EH (cell line): ENCODE results near the gene KCNG1.
"Not testable (repeated sequence)": the region's sequence is repeated elsewhere in the genome, so short reads cannot be mapped to it uniquely, and the experiment has no call there.

Experiments used
- DNase-seq: peaks from one replicate; pipeline ENCODE4 v3.0.0-alpha.2; 2015; ENCODE audit warnings: low read depth

Gene KCNG1, protein sequence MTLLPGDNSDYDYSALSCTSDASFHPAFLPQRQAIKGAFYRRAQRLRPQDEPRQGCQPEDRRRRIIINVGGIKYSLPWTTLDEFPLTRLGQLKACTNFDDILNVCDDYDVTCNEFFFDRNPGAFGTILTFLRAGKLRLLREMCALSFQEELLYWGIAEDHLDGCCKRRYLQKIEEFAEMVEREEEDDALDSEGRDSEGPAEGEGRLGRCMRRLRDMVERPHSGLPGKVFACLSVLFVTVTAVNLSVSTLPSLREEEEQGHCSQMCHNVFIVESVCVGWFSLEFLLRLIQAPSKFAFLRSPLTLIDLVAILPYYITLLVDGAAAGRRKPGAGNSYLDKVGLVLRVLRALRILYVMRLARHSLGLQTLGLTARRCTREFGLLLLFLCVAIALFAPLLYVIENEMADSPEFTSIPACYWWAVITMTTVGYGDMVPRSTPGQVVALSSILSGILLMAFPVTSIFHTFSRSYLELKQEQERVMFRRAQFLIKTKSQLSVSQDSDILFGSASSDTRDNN

GRCh38 chr20:51022803-51023616, at the start of gene KCNG1:
TSS of gene KCNG1 (minus strand) at chr20:51023107. CDS start at chr20:51010338, 12,769 bp downstream.
- DNase-seq: peak; percentile 88

- DNase-seq: no peak
Observed at GRCh38 chr20:51070621-51071020, 47.7 kb upstream of the KCNG1 start.

- no peak for DNase-seq
Observed at GRCh38 chr20:51067792-51068191, 44.9 kb upstream of the KCNG1 start.

GRCh38 chr20:51065615-51066014, 42.7 kb upstream of the KCNG1 start:
- no peak for DNase-seq

DNA sequence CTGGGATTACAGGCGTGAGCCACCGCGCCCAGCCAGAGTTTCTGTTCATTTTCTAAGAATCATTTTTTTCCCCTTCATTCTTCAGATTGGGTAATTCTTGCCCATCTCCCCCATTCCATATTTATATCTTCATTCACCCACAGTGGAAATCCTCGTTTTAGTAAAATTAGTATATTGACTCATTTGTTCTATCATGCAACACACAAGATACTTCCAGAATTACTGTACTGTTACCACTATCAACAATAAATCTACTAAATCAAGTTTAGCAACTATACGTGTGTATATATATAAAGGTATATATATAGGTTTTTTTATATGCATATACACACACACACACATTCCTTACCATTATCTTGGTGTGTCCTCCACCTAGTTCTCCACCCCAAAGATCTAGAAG, 41.2 kb upstream of the KCNG1 start:
- DNase-seq: no peak

DNA sequence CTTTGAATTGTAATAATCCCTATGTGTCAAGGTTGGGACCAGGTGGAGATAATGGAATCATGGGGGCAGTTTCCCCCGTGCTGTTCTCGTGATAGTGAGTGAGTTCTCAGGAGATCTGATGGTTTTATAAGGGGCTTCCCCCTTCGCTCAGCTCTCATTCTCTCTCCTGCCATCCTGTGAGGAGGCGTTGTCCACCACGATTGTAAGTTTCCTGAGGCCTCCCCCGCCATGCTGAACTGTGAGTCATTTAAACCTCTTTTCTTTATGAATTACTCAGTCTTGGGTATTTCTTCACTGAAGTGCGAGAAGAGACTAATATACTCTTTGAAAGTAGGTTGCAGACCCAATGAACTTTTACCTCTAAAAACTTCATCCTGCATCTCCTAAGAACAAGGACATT, 39.2 kb upstream of the KCNG1 start:
- DNase-seq: no peak

GRCh38 chr20:51061418-51062045, 38.6 kb upstream of the KCNG1 start:
- DNase-seq: no peak

DNA sequence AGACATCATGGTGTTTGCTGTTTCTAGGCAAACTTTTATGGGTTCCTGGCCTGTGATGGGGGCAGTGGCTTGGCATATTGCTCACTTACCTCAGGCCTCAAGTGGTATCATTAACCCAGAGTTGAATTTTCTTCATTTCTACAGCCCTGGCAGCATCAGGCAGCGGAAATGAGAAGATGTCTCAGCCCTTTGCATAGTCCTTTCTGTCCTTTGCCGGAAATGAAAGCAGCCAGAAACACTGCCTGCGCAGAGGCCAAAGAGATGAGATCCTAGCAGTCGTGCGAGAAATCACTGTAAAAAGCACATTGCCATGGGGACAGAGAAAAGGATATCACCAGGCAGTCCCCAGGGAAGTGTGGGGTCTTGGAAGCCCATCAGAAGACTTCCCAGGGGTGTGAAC, 37.4 kb upstream of the KCNG1 start:
- no peak for DNase-seq

DNA sequence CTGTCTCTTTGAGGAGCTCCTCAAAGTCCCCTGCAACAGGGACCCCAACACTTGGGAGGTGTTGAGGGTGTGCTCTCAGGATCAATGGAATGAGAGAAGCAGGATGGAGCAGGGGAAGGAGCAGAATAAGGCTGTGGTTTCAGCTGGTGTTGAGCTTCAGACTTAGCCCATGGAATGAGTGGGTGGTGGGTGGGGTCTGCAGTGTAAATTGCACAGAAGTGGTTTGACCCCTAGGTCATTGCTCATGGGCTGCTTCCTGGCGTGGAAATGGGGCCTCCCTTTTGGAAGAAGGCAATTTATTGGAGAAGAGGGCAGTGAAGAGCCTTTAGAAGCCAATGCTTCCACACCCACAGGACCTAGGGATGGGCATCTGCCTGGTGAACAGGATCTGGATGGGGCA, 37.0 kb upstream of the KCNG1 start:
- DNase-seq: no peak

DNA sequence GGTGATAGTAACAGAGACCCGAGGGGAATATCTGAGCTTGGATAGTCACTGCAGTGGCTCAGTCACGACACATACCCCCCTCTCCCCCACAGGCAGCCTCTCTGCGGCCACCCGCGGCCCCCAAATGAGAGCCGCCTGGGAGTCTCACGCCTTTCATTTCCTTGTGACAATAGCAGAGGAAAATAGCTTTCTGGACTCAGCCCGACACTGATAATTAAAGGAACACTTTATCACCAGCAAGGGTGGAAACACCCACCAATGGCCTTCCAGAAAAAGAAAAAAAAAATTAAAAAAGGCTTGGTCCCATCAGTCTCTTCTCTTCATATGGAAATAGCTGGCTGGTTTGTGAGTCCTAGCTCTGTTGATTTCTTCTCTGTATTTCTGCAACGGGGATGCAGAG, 35.1 kb upstream of the KCNG1 start:
- DNase-seq: no peak

- no peak for DNase-seq
Observed at GRCh38 chr20:51054233-51054632, 31.3 kb upstream of the KCNG1 start.

- no peak for DNase-seq
Observed at GRCh38 chr20:51050531-51051075, 27.7 kb upstream of the KCNG1 start.

- DNase-seq: no peak
Observed at GRCh38 chr20:51046021-51046985, 23.4 kb upstream of the KCNG1 start.

GRCh38 chr20:51045492-51045891, 22.6 kb upstream of the KCNG1 start:
- not testable (repeated sequence) for DNase-seq

DNA sequence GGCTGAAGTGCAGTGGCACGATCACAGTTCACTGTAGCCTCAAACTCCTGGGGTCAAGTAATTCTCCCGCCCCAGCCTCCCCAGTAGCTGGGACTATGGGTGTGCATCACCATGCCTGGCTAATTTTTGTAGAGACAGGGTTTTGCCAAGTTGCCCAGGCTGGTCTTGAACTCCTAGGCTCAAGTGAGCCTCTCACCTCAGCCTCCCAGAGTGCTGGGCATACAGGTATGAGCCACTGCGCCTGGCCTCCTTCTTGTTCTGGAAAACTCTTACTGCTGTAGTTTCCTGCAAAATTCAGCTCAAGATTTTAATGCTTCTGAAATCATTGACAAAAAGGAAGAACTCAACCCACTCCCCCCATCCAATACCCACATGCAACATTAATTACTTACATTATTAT, 21.9 kb upstream of the KCNG1 start:
- no peak for DNase-seq

DNA sequence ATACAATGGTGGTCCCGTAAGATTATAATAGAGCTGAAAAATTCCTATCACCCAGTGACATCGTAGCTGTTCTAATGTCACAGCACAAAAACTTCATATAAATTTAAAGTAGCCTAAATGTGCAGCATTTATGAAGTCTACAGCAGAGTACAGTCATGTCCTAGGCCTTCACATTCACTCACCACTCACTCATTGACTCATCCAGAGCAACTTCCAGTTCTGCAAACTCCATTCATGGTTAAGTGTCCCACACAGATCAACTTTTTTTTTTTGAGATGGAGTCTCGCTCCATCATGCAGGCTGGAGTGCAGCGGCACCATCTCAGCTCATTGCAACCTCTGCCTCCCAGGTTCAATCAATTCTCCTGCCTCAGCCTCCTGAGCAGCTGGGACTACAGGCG, 20.9 kb upstream of the KCNG1 start:
- DNase-seq: peak; percentile 80

DNA sequence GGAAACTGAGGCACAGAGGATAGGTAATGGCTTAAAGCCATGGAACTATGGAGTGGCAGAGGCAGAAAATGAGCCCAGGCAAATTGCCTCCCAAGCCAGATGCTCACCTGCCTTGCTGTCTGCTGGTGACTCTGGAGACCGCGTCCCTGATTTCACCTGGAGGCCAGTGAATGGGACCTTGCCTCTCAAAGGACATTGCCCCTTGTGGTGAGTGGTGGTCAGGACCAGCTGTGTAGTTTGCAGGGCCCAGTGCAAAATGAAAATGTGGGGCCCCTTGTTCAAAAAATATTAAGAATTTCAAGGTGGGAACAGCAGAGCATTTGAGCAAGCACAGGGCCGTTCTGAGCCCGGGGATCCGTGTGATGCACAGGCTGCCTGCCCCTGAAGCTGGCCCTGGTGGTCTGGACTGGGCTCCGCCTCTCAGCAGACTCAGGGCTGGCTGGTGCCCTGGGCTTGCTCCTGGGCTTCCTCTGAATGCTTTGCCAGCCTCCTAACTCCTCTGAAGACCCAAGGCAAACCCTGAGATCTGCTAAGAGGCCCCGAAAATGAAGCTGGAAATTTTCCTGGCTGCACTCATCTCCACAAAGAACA, 19.8 kb upstream of the KCNG1 start:
- no peak for DNase-seq

DNA sequence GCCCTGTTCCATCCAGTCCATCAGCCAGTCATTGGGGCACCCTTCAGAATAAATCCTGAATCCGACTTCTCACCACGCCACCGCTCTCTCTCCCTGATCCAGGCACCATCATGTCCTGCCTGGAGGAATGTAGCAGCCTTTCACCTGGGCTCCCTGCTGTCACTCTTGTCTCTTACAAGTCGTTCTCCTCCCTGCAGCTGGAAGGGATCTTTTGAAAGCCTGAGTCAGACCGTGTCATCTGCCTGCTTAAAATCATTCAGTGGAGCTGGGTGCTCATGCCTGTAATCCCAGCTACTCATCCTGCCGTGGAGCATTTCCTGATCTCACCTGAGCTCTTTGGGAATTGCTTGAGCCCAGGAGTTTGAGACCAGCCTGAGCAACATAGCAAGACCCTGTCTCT, 19.2 kb upstream of the KCNG1 start:
- no peak for DNase-seq

- DNase-seq: no peak
Observed at GRCh38 chr20:51037532-51038115, 14.7 kb upstream of the KCNG1 start.

DNA sequence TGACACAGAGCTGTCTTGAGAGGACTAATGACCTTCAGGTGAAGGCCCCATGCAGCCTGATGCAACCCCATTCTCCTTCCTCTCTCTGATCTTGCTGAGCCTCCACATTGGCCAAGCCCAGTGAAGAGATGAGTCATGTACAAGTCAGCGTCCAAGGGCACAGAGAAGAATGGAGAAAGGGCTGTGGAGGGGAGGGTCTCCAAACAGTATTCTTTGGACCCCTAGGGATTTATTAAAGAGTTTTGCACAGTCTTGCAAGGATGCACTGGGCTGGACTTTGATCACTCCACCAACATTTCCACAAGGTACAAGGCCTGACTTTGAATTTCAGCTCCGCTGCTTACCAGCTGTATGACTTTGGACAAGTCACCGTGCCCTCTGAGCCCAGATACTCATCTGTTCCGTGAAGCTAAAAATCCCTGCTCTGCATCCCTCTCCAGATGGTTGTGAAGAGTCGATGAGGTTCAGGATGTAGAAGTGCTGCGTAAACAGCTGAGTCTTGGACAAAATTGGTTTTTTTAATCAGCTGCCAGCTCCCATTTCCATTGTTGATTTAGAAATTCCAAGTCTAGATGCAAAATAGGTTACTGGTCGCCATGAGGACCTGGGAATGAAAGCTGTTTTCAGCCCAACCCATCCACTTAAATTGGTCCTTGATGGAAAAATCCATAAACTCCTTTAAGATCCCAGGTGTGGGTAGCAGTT, 14.1 kb upstream of the KCNG1 start:
- peak; percentile 44 for DNase-seq
